DMS114 treated with DMSO at 0.1 percent for 48 hours (cell line): ENCODE measurements around the gene MAP3K5.
A peak's percentile ranks its signal among the peaks of the same experiment; 100 is the strongest.
"Not testable (repeated sequence)": the region's sequence is repeated elsewhere in the genome, so short reads cannot be mapped to it uniquely, and the experiment has no call there.

Experiments
- DNase-seq: peaks from one replicate; lab custom pipeline; 2025; ENCODE audit not compliant: unreplicated experiment; lab: John Stamatoyannopoulos, UW

Gene MAP3K5

GRCh38 chr6:136793363-136793762 lies 1.1 kb upstream of the MAP3K5 start:
- no peak for DNase-seq

GRCh38 chr6:136792095-136792409 lies 225 bp downstream of the MAP3K5 start:
- DNase-seq: no peak

GRCh38 chr6:136791296-136792094 lies 782 bp downstream of the MAP3K5 start:
- DNase-seq: peak; percentile 1

- no peak for DNase-seq
Observed at GRCh38 chr6:136790411-136791295, 1.6 kb downstream of the MAP3K5 start.

- DNase-seq: not testable (repeated sequence)
Observed at GRCh38 chr6:136789440-136789839, 2.8 kb downstream of the MAP3K5 start.

- DNase-seq: no peak
Observed at GRCh38 chr6:136788069-136788902, 4.0 kb downstream of the MAP3K5 start.

- DNase-seq: no peak
Observed at GRCh38 chr6:136787726-136788068, 4.6 kb downstream of the MAP3K5 start.

GRCh38 chr6:136786658-136787057 lies 5.6 kb downstream of the MAP3K5 start:
- DNase-seq: no peak

- no peak for DNase-seq
Observed at GRCh38 chr6:136784910-136785746, 7.1 kb downstream of the MAP3K5 start.

GRCh38 chr6:136784271-136784664 lies 8.0 kb downstream of the MAP3K5 start:
- DNase-seq: no peak

GRCh38 chr6:136783495-136784270 lies 8.6 kb downstream of the MAP3K5 start:
- no peak for DNase-seq

GRCh38 chr6:136783021-136783420 lies 9.3 kb downstream of the MAP3K5 start:
- DNase-seq: no peak

GRCh38 chr6:136782021-136782770 lies 10.1 kb downstream of the MAP3K5 start:
- DNase-seq: no peak

GRCh38 chr6:136780972-136781371 lies 11.3 kb downstream of the MAP3K5 start:
- no peak for DNase-seq

GRCh38 chr6:136779682-136780081 lies 12.6 kb downstream of the MAP3K5 start:
- DNase-seq: no peak

GRCh38 chr6:136777651-136778050 lies 14.6 kb downstream of the MAP3K5 start:
- no peak for DNase-seq

- no peak for DNase-seq
Observed at GRCh38 chr6:136775548-136775947, 16.7 kb downstream of the MAP3K5 start.

GRCh38 chr6:136775081-136775480 lies 17.2 kb downstream of the MAP3K5 start:
- DNase-seq: no peak
